ENCODE results near the gene TERT.

GRCh38 chr5:1321576-1321975, 26.7 kb upstream of the TERT start:
- TF ChIP-seq, protein P1, sequence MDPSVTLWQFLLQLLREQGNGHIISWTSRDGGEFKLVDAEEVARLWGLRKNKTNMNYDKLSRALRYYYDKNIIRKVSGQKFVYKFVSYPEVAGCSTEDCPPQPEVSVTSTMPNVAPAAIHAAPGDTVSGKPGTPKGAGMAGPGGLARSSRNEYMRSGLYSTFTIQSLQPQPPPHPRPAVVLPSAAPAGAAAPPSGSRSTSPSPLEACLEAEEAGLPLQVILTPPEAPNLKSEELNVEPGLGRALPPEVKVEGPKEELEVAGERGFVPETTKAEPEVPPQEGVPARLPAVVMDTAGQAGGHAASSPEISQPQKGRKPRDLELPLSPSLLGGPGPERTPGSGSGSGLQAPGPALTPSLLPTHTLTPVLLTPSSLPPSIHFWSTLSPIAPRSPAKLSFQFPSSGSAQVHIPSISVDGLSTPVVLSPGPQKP (IDR thresholded peaks at IDR 0.05; ENCODE audit: low read depth, low read length): no peak
- no peak for TF ChIP-seq POLR2A (IDR thresholded peaks at IDR 0.05; ENCODE audit: low read length)
- TF ChIP-seq, protein P2, sequence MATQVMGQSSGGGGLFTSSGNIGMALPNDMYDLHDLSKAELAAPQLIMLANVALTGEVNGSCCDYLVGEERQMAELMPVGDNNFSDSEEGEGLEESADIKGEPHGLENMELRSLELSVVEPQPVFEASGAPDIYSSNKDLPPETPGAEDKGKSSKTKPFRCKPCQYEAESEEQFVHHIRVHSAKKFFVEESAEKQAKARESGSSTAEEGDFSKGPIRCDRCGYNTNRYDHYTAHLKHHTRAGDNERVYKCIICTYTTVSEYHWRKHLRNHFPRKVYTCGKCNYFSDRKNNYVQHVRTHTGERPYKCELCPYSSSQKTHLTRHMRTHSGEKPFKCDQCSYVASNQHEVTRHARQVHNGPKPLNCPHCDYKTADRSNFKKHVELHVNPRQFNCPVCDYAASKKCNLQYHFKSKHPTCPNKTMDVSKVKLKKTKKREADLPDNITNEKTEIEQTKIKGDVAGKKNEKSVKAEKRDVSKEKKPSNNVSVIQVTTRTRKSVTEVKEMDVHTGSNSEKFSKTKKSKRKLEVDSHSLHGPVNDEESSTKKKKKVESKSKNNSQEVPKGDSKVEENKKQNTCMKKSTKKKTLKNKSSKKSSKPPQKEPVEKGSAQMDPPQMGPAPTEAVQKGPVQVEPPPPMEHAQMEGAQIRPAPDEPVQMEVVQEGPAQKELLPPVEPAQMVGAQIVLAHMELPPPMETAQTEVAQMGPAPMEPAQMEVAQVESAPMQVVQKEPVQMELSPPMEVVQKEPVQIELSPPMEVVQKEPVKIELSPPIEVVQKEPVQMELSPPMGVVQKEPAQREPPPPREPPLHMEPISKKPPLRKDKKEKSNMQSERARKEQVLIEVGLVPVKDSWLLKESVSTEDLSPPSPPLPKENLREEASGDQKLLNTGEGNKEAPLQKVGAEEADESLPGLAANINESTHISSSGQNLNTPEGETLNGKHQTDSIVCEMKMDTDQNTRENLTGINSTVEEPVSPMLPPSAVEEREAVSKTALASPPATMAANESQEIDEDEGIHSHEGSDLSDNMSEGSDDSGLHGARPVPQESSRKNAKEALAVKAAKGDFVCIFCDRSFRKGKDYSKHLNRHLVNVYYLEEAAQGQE (IDR thresholded peaks at IDR 0.05): no peak
- no peak for TF ChIP-seq PBX3 (IDR thresholded peaks at IDR 0.05)
- TF ChIP-seq, protein P3, sequence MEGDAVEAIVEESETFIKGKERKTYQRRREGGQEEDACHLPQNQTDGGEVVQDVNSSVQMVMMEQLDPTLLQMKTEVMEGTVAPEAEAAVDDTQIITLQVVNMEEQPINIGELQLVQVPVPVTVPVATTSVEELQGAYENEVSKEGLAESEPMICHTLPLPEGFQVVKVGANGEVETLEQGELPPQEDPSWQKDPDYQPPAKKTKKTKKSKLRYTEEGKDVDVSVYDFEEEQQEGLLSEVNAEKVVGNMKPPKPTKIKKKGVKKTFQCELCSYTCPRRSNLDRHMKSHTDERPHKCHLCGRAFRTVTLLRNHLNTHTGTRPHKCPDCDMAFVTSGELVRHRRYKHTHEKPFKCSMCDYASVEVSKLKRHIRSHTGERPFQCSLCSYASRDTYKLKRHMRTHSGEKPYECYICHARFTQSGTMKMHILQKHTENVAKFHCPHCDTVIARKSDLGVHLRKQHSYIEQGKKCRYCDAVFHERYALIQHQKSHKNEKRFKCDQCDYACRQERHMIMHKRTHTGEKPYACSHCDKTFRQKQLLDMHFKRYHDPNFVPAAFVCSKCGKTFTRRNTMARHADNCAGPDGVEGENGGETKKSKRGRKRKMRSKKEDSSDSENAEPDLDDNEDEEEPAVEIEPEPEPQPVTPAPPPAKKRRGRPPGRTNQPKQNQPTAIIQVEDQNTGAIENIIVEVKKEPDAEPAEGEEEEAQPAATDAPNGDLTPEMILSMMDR (IDR thresholded peaks at IDR 0.05): no peak
